Omental fat pad (tissue), 4 donors: ENCODE measurements around the gene MRM1. TPM values are rescaled to one million over a fixed set of nuclear protein-coding genes. Genes with fewer than 3 reads are reported as not detected.

ENCODE experiments used
- ATAC-seq: fragments of 150-250 bp; one replicate; pipeline ENCODE4 v1.9.1; 2016; ENCODE audit warnings: mild to moderate bottlenecking, moderate library complexity; ENCODE audit not compliant: low FRiP score
- DNase-seq: peaks from one replicate; pipeline ENCODE4 v3.0.0-alpha.2; 2019; ENCODE audit warnings: low spot score
- CTCF ChIP-seq, 3 donors: fragments of 450-650 bp; IDR thresholded peaks; one replicate each; pipeline ENCODE4 v1.5.1; 2016 to 2017; ENCODE audit warnings: antibody characterized with exemption in 3 of 3, mild to moderate bottlenecking in 3 of 3, moderate library complexity in 2 of 3
- total RNA-seq, 4 donors: library from RNA; depleted of rRNA; stranded (reverse); fragments of >200 nt; gene quantifications; one replicate each; pipeline ENCODE4 v1.1.0, GENCODE V29; 2016

Gene MRM1
- total RNA-seq, 4 donors from 2014 or later, result 5.3 to 8.2 (median 5.6) TPM

GRCh38 chr17:36653374-36653773 is 52.0 kb downstream of the MRM1 start:
- no peak for TF ChIP-seq CTCF (IDR thresholded peaks at IDR 0.05)
- no peak for DNase-seq
- ATAC-seq, result no peak

GRCh38 chr17:36653856-36654255 is 52.5 kb downstream of the MRM1 start:
- ATAC-seq (no peak), DNase-seq (no peak)
- TF ChIP-seq CTCF (IDR thresholded peaks at IDR 0.05), result no peak

- no peak for DNase-seq
- ATAC-seq, result no peak
- no peak for TF ChIP-seq CTCF (IDR thresholded peaks at IDR 0.05)
Observed at GRCh38 chr17:36655726-36656125, 54.3 kb downstream of the MRM1 start.

- DNase-seq (no peak), ATAC-seq (no peak)
- no peak for TF ChIP-seq CTCF (IDR thresholded peaks at IDR 0.05)
Observed at GRCh38 chr17:36657390-36657762, 56.0 kb downstream of the MRM1 start.

- ATAC-seq (no peak), DNase-seq (no peak)
- no peak for TF ChIP-seq CTCF (IDR thresholded peaks at IDR 0.05)
Observed at GRCh38 chr17:36657763-36658490, 56.5 kb downstream of the MRM1 start.

Other genes starting within 250 kb of the MRM1 start
- gene TBC1D3H, start 213.1 kb upstream of the MRM1 start, total RNA-seq, result not detected
- 10 to 100 TPM; 19.8 to 35.2 (median 25.4) TPM for gene ZNHIT3, start 114.9 kb upstream of the MRM1 start, total RNA-seq
- 100 to 1,000 TPM in 1 of 4 donors, 10 to 100 TPM in 3; 25.6 to 103 (median 39.6) TPM for gene MYO19, start 66.7 kb upstream of the MRM1 start, total RNA-seq
- 10 to 100 TPM in 1 of 4 donors, 1 to 10 TPM in 3; 3.8 to 15.3 (median 7.2) TPM for gene PIGW, start 66.6 kb upstream of the MRM1 start, total RNA-seq
- 10 to 100 TPM; 54.3 to 80.9 (median 63.1) TPM for gene GGNBP2, start 56.7 kb upstream of the MRM1 start, total RNA-seq
- gene DHRS11, start 9.7 kb upstream of the MRM1 start, total RNA-seq, result 10 to 100 TPM in 2 of 4 donors, 1 to 10 TPM in 2; 5.6 to 19.8 (median 11.1) TPM